OCI-LY3 (cell line): Measurements from ENCODE around the gene FADD.

Experiments used
- EZH2phosphoT487 ChIP-seq: fragments of 200-600 bp; shearing (Covaris generic); IDR thresholded peaks from 2 replicates; pipeline ENCODE4 v1.6.1; 2018; ENCODE audit warnings: antibody characterized with exemption, mixed run types, low read depth
- TF ChIP-seq, protein P1 (sequence below): fragments of 200-600, 300-600 bp; sonication (generic); IDR thresholded peaks from 2 replicates; pipeline ENCODE4 v1.5.1; 2014; ENCODE audit warnings: antibody characterized with exemption, low read length, low read depth

DNA sequence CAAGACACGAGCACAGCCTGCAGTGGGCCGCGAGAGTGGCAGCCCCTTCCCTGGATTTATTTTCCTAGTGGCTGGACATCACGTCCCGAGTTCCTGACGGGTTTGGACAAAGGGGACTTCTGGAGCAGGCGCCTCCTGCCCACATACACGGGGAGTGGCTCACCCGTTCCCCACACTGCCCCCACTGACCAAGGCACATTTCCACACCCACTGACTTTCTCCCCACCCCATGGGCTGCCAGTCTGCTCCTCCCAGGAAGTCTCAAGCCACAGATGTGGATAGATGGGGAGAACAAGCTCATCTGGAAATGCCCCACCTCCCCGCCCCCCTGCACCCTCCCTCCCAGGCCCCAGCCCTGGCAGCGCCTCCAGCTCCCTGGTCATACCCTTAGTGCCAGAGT, 34.0 kb upstream of the FADD start:
- TF ChIP-seq, protein P1, sequence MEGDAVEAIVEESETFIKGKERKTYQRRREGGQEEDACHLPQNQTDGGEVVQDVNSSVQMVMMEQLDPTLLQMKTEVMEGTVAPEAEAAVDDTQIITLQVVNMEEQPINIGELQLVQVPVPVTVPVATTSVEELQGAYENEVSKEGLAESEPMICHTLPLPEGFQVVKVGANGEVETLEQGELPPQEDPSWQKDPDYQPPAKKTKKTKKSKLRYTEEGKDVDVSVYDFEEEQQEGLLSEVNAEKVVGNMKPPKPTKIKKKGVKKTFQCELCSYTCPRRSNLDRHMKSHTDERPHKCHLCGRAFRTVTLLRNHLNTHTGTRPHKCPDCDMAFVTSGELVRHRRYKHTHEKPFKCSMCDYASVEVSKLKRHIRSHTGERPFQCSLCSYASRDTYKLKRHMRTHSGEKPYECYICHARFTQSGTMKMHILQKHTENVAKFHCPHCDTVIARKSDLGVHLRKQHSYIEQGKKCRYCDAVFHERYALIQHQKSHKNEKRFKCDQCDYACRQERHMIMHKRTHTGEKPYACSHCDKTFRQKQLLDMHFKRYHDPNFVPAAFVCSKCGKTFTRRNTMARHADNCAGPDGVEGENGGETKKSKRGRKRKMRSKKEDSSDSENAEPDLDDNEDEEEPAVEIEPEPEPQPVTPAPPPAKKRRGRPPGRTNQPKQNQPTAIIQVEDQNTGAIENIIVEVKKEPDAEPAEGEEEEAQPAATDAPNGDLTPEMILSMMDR: no peak
- TF ChIP-seq EZH2phosphoT487: no peak
